Cardiac muscle cell (in vitro differentiated cells and primary cell): ENCODE measurements around the gene SCTR. TPM values are rescaled to one million over a fixed set of nuclear protein-coding genes. Genes with fewer than 3 reads are reported as not detected.

Source experiments
- DNase-seq, 2 donors: peaks; one replicate each; pipeline versions ENCODE4 v3.0.0 to v3.0.0-alpha.2; 2010 to 2017; ENCODE audit warnings: low read depth in 1 of 2, low spot score in 1 of 2
- H3K27ac ChIP-seq: fragments of 200-600 bp; sonication (generic); 2 replicates; pipeline ENCODE4 v1.5.1; 2016
- H3K27me3 ChIP-seq: fragments of 200-600 bp; sonication (generic); 2 replicates; pipeline ENCODE4 v1.6.0; 2016; ENCODE audit warnings: control low read depth
- H3K36me3 ChIP-seq: fragments of 200-600 bp; sonication (generic); 2 replicates; pipeline ENCODE4 v1.5.1; 2016; ENCODE audit warnings: control low read depth
- H3K4me1 ChIP-seq: fragments of 200-600 bp; sonication (generic); 2 replicates; pipeline ENCODE4 v1.8.1; 2017; ENCODE audit warnings: low read depth, mild to moderate bottlenecking, mixed run types
- H3K4me3 ChIP-seq: fragments of 200-600 bp; sonication (generic); 2 replicates; pipeline ENCODE4 v1.5.1; 2016; ENCODE audit warnings: mild to moderate bottlenecking
- H3K9me3 ChIP-seq: fragments of 200-600 bp; sonication (generic); 2 replicates; pipeline ENCODE4 v1.5.1; 2017; ENCODE audit warnings: low read depth, mild to moderate bottlenecking, control low read depth
- CTCF ChIP-seq: IDR thresholded peaks from 2 replicates; pipeline ENCODE4 v1.5.1; 2012; ENCODE audit warnings: low read depth, mild to moderate bottlenecking, low read length
- polyA plus RNA-seq: library from polyadenylated mRNA; unstranded; fragments of >200 nt; fragmentation: Nextera tagmentation; extraction: Ambion mirVana; gene quantifications from 2 replicates; pipeline ENCODE4 v1.2.1, GENCODE V29; 2016
- total RNA-seq: library from RNA; depleted of rRNA; stranded (reverse); fragments of >200 nt; gene quantifications from 2 replicates; pipeline ENCODE4 v1.2.3, GENCODE V29; 2016

SCTR gene
- total and polyA plus RNA-seq, 2 experiments from 2014 or later, result 0.09 TPM; not detected in 1

- no peak for DNase-seq
- H3K36me3 ChIP-seq, result no peaks in the 10 kb centered on the region
- H3K4me3 ChIP-seq, result no peak overlapping the region
- no peak overlapping the region for H3K27ac ChIP-seq
- H3K27me3 ChIP-seq, result no peaks in the 10 kb centered on the region
- no peak for TF ChIP-seq CTCF
- no peaks in the 10 kb centered on the region for H3K9me3 ChIP-seq
- H3K4me1 ChIP-seq, result no peaks in the 10 kb centered on the region
Observed at GRCh38 chr2:119460076-119460475, 64.2 kb downstream of the SCTR start.

- Histone ChIP-seq H3K4me1 (no peaks in the 10 kb centered on the region), H3K27me3 (no peaks in the 10 kb centered on the region), H3K36me3 (no peaks in the 10 kb centered on the region), H3K27ac (no peak overlapping the region), H3K9me3 (no peaks in the 10 kb centered on the region), H3K4me3 (no peak overlapping the region)
- no peak for TF ChIP-seq CTCF
- DNase-seq, result peak in 1 of 2 donors; percentile 73
Observed at GRCh38 chr2:119455066-119455718, 69.1 kb downstream of the SCTR start.

GRCh38 chr2:119453972-119454593 is 70.2 kb downstream of the SCTR start:
- no peak overlapping the region for H3K4me3 ChIP-seq
- no peak overlapping the region for H3K27ac ChIP-seq
- H3K9me3 ChIP-seq, result no peaks in the 10 kb centered on the region
- no peaks in the 10 kb centered on the region for H3K36me3 ChIP-seq
- H3K4me1 ChIP-seq, result no peaks in the 10 kb centered on the region
- TF ChIP-seq CTCF, result no peak
- DNase-seq, result no peak
- no peaks in the 10 kb centered on the region for H3K27me3 ChIP-seq

- Histone ChIP-seq H3K27ac (no peak overlapping the region), H3K4me1 (no peaks in the 10 kb centered on the region), H3K9me3 (no peaks in the 10 kb centered on the region), H3K4me3 (no peak overlapping the region), H3K27me3 (no peaks in the 10 kb centered on the region), H3K36me3 (no peaks in the 10 kb centered on the region)
- no peak for DNase-seq
- no peak for TF ChIP-seq CTCF
Observed at GRCh38 chr2:119451336-119452050, 72.8 kb downstream of the SCTR start.

- Histone ChIP-seq H3K4me3 (no peak overlapping the region), H3K36me3 (no peaks in the 10 kb centered on the region), H3K4me1 (no peaks in the 10 kb centered on the region), H3K9me3 (no peaks in the 10 kb centered on the region), H3K27ac (no peak overlapping the region), H3K27me3 (no peaks in the 10 kb centered on the region)
- DNase-seq, result no peak
- no peak for TF ChIP-seq CTCF
Observed at GRCh38 chr2:119449521-119449920, 74.8 kb downstream of the SCTR start.
